OCI-LY7 (cell line): ENCODE measurements around the gene PKP1.

Experiments
- CTCF ChIP-seq: fragments of 200-600 bp; sonication (generic); conservative IDR thresholded peaks from 2 replicates; pipeline ENCODE4 v1.5.1; 2014; ENCODE audit warnings: mild to moderate bottlenecking, antibody characterized with exemption, low read length, moderate library complexity, mixed read lengths
- EZH2phosphoT487 ChIP-seq: fragments of 200-600 bp; sonication (generic); IDR thresholded peaks from 2 replicates; pipeline ENCODE4 v1.6.1; 2018; ENCODE audit warnings: low read depth, borderline replicate concordance, mild to moderate bottlenecking, mixed run types, antibody characterized with exemption, low read length, moderate library complexity, mixed read lengths

DNA sequence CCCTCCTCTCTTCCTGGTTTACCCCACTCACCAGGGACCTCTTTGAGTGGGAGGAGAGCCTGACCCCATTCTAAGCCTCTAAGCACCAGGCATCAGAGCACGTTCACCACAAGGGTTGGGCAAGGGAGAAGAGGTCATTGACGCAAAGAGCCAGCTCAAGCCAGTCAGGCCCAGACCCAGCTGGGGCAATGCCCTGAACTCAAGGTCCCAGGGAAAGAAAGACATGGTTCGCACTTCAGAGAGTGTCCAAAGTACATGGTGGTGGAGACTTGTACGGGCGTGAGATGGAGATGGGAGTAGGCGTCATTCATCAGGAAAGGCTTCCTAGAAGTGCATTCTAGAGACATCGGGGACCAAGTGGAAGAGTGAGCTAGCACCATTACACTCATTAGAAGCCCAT is 7.2 kb downstream of the PKP1 start:
- TF ChIP-seq CTCF (no peak), EZH2phosphoT487 (no peak)
